G401 (cell line): Measurements from ENCODE around the gene CROT. TPM values are rescaled to one million over a fixed set of nuclear protein-coding genes. Genes with fewer than 3 reads are reported as not detected.

Experiments
- DNase-seq: peaks from one replicate; pipeline ENCODE4 v3.0.0-alpha.2; 2015; ENCODE audit warnings: low spot score
- in situ Hi-C: cut with HindIII; loops from 2 replicates; pipeline ENCODE4 v1.10.0; 2016; ENCODE audit warnings: low sequenced_read_pairs, mixed read lengths
- total RNA-seq: library from RNA; depleted of rRNA; stranded (reverse); fragments of >200 nt; shearing (Covaris generic); gene quantifications from 2 replicates; pipeline ENCODE4 v1.2.3, GENCODE V29; 2014

CROT gene
- total RNA-seq, 1 experiment from 2014 or later = 3.7 TPM

DNA sequence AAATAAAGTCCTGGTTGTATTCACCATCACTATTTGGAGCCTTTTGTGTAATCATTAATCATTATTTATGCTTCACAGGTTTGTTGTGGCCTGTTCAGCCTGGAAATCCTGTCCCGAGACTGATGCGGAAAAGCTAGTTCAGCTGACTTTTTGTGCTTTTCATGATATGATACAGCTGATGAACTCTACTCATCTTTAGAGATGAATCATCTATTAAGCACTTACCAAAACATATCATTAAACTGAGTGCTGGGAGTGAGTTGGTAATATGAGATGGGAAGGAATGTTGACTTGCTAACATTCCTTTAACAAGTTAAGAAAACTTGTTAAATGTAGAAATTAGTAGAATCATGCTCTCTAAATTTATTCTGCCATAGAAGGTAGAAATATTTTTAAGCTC, 53.0 kb downstream of the CROT start:
- DNase-seq = no peak
- in situ Hi-C loops = no loop called here

DNA sequence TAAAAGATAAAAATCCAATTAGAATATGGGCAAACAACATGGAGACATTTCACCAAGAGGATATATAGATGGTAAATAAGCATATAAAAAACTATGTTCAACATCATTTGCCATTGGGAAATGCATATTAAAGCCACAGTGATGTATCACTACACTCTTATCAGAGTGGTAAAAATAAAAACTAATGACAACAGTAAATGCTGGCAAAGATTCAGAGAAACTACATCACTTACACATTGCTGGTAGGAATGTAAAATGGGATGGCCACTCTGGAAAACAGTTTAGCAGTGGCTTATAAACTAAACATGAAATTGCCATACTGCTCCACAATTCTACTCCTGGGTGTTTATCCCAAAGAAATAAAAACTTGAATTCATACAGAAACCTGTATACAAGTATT, 59.2 kb downstream of the CROT start:
- DNase-seq = no peak
- in situ Hi-C loops = no loop called here

DNA sequence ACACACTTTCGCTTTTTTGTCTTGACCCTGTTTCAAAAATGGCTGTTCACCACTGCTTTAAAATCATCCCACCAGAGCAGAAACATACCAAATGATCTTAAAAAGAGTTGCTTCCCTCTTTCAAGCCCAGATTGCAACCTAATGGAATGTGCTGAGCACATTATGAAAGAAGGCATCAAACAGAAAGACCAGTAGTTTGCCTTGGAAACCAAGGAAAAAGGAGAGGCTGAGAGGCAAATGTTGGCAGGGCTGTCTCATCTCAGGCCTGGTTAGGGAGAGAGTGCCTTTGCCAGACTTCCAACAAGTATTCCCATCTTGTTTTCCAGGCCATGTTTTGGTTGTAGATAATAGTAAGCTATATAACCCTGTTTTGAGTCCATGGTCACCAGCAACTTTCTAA, 65.7 kb downstream of the CROT start:
- in situ Hi-C loops = no loop called here
- DNase-seq = no peak

DNA sequence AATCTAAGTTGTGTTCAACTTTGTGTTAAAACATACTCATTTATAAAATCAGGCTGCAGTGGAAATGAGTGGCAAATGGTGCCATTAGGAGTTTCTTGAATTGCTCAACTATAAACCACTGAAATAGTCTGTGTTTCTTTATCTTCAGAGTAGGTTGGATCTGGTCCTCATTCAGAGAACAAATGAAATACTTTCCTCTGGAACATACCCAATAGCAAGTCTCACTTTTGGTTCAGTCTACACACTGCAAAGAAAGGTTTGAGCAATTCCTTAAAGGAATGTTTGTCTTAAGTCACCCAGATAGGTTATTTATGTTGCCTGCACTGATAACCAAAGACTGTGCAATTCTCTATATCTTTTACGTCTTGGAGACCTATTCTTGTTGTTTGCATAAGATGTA, 67.6 kb downstream of the CROT start:
- in situ Hi-C loops = no loop called here
- DNase-seq = no peak

DNA sequence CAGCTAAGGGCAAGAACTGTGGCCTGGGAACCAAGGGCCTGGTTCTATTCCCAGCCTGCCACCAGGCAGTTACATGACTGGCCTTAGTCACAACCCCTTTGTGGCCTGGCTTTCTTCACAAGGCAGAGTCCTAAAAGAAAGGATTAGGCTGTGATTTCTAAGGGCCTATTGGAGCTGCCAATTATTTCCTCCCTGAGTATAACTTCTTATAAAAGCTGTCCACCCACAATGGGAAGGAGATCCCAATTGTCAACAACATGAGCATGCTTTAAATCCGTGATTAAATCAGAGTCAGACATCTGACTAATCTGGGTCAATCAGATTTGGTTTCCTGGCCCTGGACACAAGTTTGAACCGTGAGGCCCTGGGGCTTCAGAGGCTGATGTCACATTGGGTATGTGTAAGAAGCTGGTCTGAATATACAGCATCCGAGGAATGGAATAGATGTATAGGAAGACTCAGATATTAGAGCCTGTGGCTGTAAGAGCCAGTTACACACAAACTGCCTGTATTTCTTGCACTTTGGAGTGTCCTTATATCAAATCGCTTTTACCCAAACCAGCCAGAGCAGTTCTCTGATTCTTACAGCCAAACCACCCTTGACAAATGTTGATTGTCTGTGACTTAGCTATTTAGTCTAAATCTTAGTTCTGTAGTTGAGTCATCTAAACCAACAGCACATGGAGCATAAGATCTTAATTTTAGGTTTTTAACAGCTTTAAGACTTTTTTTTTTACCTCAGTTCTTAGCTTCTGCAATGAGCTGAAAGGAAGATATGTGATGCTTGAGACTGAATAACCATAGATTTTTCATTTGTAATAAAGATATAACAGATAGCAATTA, 68.7 kb downstream of the CROT start:
- in situ Hi-C loops = no loop called here
- no peak for DNase-seq

DNA sequence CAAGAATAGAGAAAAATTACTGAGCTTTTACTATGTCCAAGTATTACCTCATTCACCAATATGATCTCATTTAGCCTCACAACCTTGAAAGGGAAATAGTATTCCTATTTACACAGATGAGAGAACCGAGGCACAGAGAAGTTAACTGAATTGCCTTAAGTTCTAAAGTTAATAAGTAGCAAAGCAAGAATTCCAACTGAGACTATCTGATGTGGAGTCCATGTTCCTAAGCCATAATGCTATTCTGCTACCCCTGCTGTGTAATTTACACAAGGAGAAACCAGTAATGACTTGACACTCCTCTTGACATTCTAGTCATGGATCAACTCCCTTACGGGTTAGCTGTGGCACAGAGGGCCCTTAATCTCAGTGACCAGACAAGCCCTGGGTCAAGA, 69.3 kb downstream of the CROT start:
- in situ Hi-C loops = no loop called here

DNA sequence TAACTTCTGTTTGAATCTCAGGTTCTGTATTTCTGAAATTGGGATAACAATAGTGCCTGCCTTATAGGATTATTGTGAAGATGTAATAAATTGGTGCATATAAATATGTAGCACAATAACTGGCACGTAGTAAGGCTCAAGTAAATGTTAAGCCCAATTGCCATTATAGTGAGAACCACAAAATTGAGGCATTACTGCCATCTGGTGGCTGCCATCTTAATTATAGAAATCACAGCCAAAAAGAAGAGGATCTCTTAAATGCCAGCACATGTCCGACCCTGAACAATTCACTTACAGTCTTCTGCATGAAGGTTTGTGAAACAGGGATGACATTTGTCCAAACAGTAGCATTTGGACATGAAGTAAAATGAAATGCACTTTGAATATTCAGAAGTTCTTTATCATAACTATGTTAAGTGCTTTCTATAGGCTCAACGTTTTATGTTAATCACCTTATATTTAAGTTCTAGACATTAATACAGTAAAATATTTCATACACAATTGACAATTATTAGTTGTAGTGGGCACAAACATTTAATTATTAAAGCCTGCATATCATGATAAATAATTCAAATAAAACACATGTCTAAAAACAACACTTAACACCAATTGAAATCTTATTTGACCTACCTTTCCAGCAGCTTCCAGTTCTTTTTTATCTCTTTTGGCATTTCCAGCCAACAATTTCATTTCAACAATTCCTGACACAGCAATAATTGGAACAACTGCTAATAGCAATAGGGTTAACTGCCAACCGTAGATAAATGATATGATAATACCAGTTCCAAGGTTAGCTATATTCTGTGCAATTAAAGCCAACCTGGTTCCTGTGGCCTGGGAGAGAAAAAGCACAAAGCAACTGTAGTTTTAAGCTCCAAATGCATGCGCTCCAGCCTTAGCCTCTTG, 71.5 kb downstream of the CROT start:
- in situ Hi-C loops = no loop called here
- peak; percentile 85 for DNase-seq

More for the DNA sequence above, 69.3 kb downstream of the CROT start:
- no peak for DNase-seq

DNA sequence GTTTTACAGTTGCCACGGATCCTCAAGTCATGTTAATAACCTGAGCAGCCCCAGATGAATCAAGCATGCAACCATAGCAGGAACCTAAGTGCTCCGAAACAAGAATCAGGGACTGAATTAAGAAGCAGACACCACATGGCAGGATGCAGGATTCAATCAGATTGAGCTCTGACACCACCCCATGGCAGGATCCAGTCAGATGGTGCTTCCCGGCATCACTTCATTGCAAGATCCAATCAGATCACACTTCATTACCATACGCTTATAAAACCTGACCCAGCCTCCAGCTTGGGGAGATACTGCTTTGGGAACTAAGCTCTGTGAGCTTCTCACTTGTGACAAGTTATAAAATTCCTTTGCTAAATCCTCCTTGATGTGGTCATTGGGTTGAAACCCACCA, 74.7 kb downstream of the CROT start:
- no peak for DNase-seq
- in situ Hi-C loops = no loop called here

DNA sequence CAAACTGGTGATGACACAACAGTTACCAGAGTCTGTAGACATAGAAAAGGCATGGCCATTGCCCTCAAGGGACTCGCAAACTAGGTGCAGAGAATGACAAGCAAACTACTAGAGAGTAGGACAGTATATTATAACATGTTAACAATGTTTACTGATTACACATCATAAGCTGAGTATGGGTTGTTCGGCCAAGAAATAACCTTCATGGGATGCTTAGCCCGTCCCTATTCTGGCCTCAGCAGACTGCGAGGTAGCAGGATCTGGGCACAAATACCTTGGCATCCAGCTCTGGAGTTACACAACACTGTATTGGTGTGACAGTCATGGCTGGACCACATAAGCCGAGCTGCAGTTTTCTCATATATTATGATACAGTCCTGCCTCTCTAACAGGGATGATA, 78.6 kb downstream of the CROT start:
- in situ Hi-C loops = no loop called here
- DNase-seq = no peak

DNA sequence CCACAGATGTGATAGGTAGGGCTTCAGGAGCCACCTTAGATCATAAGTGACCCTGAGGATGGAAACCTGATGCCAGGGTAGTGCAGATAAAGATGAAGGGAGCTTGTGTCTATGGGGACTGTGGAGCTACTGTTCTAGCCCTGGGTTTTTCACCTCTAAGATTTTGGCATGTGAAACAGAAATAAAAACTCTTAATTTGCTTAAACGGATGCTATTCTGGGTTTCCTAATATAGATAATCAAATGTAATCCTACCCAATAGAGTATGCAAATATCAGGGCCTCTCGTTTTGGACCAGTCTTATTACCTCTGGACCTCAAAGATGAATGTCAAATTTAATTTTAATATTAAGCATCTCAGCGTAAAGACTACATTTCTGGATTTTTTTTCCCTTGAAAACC, 80.7 kb downstream of the CROT start:
- in situ Hi-C loops = no loop called here
- no peak for DNase-seq

DNA sequence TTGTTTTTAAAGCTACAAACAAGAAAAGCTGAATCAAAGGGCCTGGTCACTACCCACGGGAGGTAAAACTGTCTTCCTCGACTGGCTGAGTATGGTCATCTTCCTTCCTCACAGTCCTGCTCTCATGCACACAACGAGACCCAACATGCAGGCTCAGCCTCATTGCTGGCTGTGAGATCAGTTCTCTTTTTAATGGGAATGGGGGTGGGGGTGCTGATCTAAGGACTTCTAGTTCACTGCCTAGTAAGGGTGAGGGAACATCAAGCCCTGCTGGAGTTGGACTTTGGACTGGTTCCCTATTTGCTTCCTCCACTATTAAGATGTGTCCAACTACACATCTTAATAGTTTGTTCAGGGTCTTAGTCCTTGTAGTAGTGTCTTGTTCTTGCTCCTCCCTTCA, 81.8 kb downstream of the CROT start:
- in situ Hi-C loops = no loop called here
- DNase-seq = no peak

DNA sequence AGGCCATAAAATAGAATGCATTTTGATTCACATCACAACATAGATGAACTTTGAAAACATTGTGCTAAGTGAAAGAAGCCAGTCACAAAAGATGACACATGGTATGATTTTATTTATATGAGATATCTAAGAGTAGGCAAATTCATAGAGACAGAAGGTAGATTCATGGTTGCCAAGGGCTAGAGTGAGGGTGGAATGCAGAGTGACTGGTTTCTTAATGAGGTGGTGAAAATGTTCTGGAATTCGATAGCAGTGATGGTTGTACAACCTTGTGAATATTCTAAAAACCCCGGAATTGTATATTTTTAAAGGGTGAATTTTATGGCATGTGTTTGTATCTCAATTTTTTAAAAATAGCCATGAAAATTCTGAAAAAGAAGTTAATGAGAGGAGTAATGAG, 87.1 kb downstream of the CROT start:
- DNase-seq = no peak
- in situ Hi-C loops = no loop called here

DNA sequence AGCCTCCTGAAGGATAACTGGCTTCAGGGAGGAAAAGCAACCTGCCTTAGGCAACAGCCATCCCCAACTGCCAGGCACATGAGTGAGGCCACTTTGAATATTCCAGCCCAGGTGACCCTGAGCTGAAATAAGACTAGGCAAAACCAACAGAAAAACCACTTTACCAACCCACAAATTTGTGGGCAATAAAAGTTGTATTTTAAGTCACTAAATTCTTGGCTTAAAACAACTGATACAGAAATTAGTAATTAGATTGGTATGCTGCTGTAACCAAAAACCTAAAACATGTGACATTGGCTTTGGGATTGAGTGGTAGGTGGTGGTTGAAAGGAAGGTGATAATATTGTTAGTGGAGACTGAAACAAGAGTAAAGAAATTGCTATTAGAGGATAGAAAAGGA, 90.1 kb downstream of the CROT start:
- no peak for DNase-seq
- in situ Hi-C loops = no loop called here

DNA sequence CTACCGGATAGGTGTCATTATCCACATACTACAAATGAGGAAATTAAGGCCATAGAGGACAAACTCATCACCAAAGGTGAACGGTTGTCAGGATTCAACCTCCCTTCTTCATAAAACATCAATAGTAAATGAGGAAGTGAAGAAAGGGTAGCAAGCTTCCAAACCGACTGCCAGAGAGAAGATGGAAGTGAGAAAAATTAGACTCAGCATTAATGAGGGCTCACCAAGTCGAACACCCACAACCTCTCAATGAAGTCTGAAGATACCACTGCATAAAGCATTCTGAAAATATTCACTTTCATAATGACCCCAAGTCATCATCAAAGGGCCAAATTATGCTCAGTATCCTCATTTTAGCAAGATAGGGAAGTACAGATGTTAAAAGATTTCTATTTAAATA, 100.4 kb downstream of the CROT start:
- no peak for DNase-seq

DNA sequence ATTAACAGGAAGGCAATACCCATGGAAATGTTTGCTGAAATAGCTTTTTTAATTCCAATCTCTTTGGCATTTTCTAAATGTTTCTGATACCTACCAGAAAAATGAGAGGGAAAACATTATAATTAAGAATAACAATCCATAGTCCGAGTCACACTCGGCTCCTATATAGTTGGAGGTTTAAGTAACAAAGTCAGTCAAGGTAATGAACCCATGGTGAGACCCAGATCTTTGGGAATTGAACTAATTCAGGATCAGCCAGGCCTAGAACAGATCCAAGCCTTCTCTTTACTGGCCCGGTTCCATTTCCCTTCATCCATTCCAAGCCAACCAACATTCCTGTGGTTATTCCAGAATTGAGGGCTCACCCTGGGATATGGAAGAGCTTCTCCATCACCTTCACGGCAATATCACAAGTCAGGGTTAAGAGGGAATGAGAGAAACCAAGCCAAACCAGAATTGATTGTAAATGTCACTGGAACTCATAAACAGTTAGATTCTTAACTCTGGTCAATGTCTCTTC, 101.7 kb downstream of the CROT start:
- no peak for DNase-seq
- in situ Hi-C loops = no loop called here

More for the DNA sequence above, 100.4 kb downstream of the CROT start:
- in situ Hi-C loops = no loop called here

DNA sequence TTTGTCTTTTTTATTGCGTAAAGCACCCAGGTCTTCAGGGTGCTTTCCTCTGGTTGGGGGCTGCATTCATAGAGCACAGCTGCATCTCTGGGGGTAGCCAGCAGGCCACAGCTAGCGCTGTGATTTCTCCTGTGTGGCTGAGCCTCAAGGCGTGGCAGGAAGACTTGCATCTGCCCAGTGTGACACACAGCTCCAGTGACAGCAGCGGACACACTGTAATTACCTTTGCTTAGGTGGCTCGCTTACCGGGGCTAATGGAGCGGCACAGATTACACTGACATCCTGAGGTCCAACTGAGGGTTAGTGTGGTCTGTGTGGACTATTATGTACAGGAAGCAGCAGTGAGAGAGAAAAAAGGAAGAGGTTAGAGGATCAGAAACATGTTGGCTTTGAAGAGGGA, 102.9 kb downstream of the CROT start:
- no peak for DNase-seq
- in situ Hi-C loops = no loop called here
